Small intestine (tissue), 16 donors: ENCODE data around the gene MAGEA10. TPM values are rescaled to one million over a fixed set of nuclear protein-coding genes. Genes with fewer than 3 reads are reported as not detected.
"Not testable (repeated sequence)": the region's sequence is repeated elsewhere in the genome, so short reads cannot be mapped to it uniquely, and the experiment has no call there.

ENCODE experiments used
- DNase-seq, 2 donors: peaks; one replicate each; pipeline versions ENCODE4 v3.0.0 to v3.0.0-alpha.2; 2013
- FAIRE-seq: peaks from 2 replicates; lab custom pipeline; 2012; peaks lifted over from hg19 to GRCh38; lab: Jason Lieb, UNC
- H3K27ac ChIP-seq, 3 donors: one replicate each; pipeline ENCODE4 v1.5.1; 2013; ENCODE audit warnings: low read length in 2 of 3, mild to moderate bottlenecking in 2 of 3, control low read depth in 1 of 3, inconsistent platforms in 1 of 3, low read depth in 1 of 3, moderate library complexity in 1 of 3
- H3K27me3 ChIP-seq, 3 donors: one replicate each; pipeline ENCODE4 v1.6.1; 2013; ENCODE audit warnings: low read length in 3 of 3, inconsistent platforms in 1 of 3; ENCODE audit not compliant: control insufficient read depth in 3 of 3, insufficient read depth in 3 of 3
- H3K36me3 ChIP-seq, 3 donors: one replicate each; pipeline ENCODE4 v1.6.1; 2013; ENCODE audit warnings: low read length in 3 of 3, inconsistent platforms in 1 of 3, low read depth in 1 of 3, mild to moderate bottlenecking in 1 of 3, moderate library complexity in 1 of 3; ENCODE audit not compliant: control insufficient read depth in 3 of 3, insufficient read depth in 2 of 3
- H3K4me1 ChIP-seq, 3 donors: one replicate each; pipeline ENCODE4 v1.6.1; 2013; ENCODE audit warnings: low read length in 2 of 3, inconsistent platforms in 1 of 3, low read depth in 1 of 3, mild to moderate bottlenecking in 1 of 3, moderate library complexity in 1 of 3; ENCODE audit not compliant: control insufficient read depth in 3 of 3, insufficient read depth in 2 of 3
- H3K4me3 ChIP-seq, 3 donors: one replicate each; pipeline ENCODE4 v1.5.1; 2013; ENCODE audit warnings: low read length in 3 of 3, control low read depth in 1 of 3, inconsistent platforms in 1 of 3, low read depth in 1 of 3, mild to moderate bottlenecking in 1 of 3, moderate library complexity in 1 of 3
- H3K9me3 ChIP-seq, 2 donors: one replicate each; pipeline ENCODE4 v1.6.1; 2013; ENCODE audit warnings: low read depth in 1 of 2, low read length in 1 of 2; ENCODE audit not compliant: control insufficient read depth in 2 of 2, insufficient read depth in 1 of 2
- WGBS, 3 donors: extraction: QIAGEN DNeasy Blood & Tissue Kit; methylation state at CpG; one replicate each; pipeline ENCODE4 v1.1.7; 2013; 5-methylcytosine and 5-hydroxymethylcytosine counted together
- long read RNA-seq, 10 donors: transcript quantifications; one replicate each; lab custom pipeline, GENCODE V29; 2026
- polyA plus RNA-seq, 4 donors: library from polyadenylated mRNA; stranded (reverse) in 3 of 4; unstranded in 1 of 4; fragments of 200-250 nt in 3 of 4; fragments of 120-200 nt in 1 of 4; gene quantifications; one replicate each; pipeline versions ENCODE4 v1.2.1 to v1.2.3, GENCODE V29; 2013
- donor health status: healthy with polysubstance abuse.
- donor health status: control.
- donor health status: control.
- donor health status: Bipolar disorder and iron deficiency.
- donor health status: healthy.

The MAGEA10 gene
- under 1 TPM in 1 of 4 donors, not detected in 3; 0.04 TPM for polyA plus RNA-seq
- long read RNA-seq, donor 1, result 0 reads
- long read RNA-seq, donor 2, result 0 reads
- long read RNA-seq, donor 3, result 0 reads
- long read RNA-seq, donor 4, result 0 reads
- long read RNA-seq, donor 5, result 0 reads
- long read RNA-seq, donor 6, result 0 reads
- long read RNA-seq, donor 7, result 0 reads
- long read RNA-seq, donor 8, result 0 reads
- long read RNA-seq, donor 9, result 0 reads
- long read RNA-seq, donor 10, result 0 reads

DNA sequence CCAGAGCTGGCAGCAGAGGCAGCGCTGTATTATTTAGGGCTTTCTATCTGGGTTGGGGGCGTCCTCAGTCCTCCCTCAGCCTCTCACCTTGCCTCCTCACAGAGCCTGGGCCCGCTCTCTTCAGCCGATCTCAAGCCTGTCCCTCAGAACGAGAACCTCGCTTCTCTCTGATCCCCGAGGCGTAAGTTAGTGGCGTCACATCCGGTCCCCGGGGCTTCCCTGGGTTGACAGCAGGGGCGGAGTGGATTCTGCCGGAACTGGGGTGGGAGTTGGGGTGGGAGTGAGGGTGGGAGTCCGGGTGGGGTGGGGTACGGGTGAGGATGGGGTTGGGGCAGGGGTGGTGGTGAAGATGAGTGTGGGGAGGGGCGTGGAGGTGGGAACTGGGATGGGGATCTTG lies at the start of gene MAGEA10:
TSS of gene MAGEA10 (minus strand) at position 190 of the 397 bp plus-strand sequence. CDS start 2,957 bp downstream, outside the sequence.
- Histone ChIP-seq H3K36me3 (no peaks in the 10 kb centered on the region), H3K4me3 (no peak within 1 kb of the TSS), H3K27ac (no peak within 1 kb of the TSS), H3K4me1 (no peaks in the 10 kb centered on the region), H3K27me3 (no peaks in the 10 kb centered on the region), H3K9me3 (no peaks in the 10 kb centered on the region)
- WGBS, 3 donors, result 91 to 97% (median 92%) methylated on average over 12 to 16 of the region's 16 CpGs
- DNase-seq (no peak), FAIRE-seq (no peak)

DNA sequence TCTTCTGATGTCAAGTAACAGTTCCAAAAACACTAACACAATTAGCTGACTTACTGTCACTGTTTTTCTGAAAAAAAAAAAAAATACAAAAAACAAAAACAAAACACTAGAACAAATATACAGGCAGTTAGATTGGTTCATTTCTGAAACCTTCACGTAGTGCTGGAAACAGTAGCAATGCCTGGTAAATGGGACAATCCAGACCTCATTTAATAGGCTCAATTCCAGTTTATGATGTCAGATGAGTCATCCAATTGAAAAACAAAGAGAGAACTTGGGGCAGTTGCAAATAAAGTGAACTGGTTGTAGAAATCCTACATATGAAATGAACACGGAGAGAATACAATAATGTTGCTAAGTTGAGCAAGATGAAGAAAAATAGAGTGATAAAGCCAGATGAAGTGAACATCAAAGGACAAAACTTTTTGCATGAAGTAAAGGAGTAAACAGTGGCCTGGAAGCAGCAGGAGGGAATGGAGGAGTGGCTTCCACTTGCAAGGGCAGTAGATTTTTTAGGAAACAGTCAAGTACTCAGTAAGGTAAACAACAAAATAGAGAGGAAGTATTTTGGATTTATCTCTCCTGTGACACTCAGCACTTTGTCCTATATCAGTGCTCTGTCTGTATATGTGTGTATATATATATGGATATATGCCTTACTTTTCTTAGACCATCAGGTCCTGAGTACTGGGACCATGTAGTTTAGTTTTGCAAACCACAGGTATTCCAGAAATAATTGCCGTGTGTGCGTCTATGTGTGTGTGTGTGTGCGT lies 39.3 kb upstream of the MAGEA10 start:
- WGBS, 3 donors, result 75 to 85% (median 78%) methylated on average over 5 of the region's 5 CpGs
- DNase-seq (no peak), FAIRE-seq (no peak)
- H3K9me3 ChIP-seq, result no peaks in the 10 kb centered on the region
- no peak overlapping the region for H3K4me3 ChIP-seq
- no peaks in the 10 kb centered on the region for H3K27me3 ChIP-seq
- no peaks in the 10 kb centered on the region for H3K36me3 ChIP-seq
- H3K4me1 ChIP-seq, result no peaks in the 10 kb centered on the region
- H3K27ac ChIP-seq, result no peak overlapping the region

DNA sequence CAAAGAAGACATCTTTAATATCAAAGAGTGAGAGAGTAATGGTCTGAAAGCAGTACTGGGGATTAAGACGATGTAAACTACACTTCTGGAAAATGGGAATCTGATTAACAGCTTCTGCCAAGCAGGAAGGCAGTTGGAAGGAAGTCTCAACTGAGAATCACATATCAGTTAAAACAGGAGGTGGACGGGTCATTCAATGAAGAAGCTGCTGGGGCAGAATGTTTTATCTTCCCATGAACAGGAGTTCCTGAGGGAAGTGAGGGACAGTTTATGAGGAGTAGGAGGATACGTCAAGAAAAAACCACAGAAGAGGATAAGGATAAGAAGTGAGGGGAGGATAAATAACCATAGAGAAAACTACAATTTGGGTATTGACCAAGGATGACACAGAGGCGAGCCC lies 38.7 kb upstream of the MAGEA10 start:
- no peak for FAIRE-seq
- no peaks in the 10 kb centered on the region for H3K27me3 ChIP-seq
- H3K36me3 ChIP-seq, result no peaks in the 10 kb centered on the region
- 55 to 74% (median 62%) methylated on average over 4 of the region's 4 CpGs for WGBS, 3 donors
- DNase-seq, result no peak
- H3K9me3 ChIP-seq, result no peaks in the 10 kb centered on the region
- no peak overlapping the region for H3K27ac ChIP-seq
- no peak overlapping the region for H3K4me3 ChIP-seq
- H3K4me1 ChIP-seq, result no peaks in the 10 kb centered on the region

DNA sequence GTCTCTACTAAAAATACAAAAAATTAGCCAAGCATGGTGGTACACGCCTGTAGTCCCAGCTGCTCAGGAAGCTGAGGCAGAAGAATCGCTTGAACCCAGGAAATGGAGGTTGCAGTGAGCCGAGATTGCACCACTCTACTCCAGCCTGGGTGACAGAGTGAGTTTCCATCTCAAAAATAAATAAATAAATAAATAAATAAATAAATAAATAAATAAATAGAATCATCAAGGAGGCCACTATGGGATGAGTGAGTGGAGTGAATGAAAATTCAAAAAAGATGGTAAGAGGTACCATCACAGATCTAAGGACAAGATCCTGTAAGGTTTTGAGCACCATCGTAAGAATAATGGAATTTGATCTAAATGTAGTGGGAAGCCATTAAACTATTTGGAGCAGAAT lies 37.5 kb upstream of the MAGEA10 start:
- FAIRE-seq, H3K27ac ChIP-seq: not testable (repeated sequence)

DNA sequence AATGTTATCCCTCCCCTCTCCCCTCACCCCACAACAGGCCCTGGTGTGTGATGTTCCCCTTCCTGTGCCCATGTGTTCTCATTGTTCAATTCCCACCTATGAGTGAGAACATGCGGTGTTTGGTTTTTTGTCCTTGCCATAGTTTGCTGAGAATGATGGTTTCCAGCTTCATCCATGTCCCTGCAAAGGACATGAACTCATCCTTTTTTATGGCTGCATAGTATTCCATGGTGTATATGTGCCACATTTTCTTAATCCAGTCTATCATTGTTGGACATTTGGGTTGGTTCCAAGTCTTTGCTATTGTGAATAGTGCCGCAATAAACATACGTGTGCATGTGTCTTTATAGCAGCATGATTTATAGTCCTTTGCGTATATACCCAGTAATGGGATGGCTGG lies 35.5 kb upstream of the MAGEA10 start:
- 100% methylated on average over 1 of the region's 4 CpGs; no CpG with 5 or more reads in 1 of the 3 donors for WGBS, 3 donors
- not testable (repeated sequence) for H3K27me3 ChIP-seq, DNase-seq, H3K36me3 ChIP-seq, H3K4me1 ChIP-seq, H3K9me3 ChIP-seq, H3K27ac ChIP-seq, H3K4me3 ChIP-seq, FAIRE-seq

More for the DNA sequence above, 37.5 kb upstream of the MAGEA10 start:
- not testable (repeated sequence) for H3K4me3 ChIP-seq, H3K27me3 ChIP-seq, DNase-seq, H3K4me1 ChIP-seq, H3K36me3 ChIP-seq, H3K9me3 ChIP-seq
- 78 to 86% (median 81%) methylated on average over 4 of the region's 4 CpGs for WGBS, 3 donors

DNA sequence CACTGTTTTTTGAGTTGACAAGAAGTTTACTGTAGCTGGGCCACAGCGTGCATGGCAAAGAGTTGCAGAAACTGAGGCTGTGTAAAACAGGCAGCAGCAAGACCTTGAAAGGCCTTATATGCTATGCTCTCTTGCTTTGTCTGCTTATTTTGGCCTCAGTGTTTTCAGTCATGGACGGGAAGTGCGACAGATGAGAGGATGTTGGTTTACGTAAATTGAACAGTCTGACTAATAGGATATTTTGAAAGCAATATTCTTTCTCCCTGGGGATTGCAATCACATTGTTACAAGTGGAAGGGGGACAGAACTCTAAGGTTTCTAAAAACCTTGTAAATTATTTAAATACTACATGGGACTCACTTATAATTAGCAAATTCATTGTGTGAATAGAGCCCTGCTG lies 32.2 kb upstream of the MAGEA10 start:
- Histone ChIP-seq H3K27me3 (no peaks in the 10 kb centered on the region), H3K4me3 (no peak overlapping the region), H3K4me1 (no peaks in the 10 kb centered on the region), H3K9me3 (no peaks in the 10 kb centered on the region), H3K27ac (no peak overlapping the region), H3K36me3 (no peaks in the 10 kb centered on the region)
- no peak for FAIRE-seq
- DNase-seq, result no peak
- WGBS, 3 donors, result 69 to 88% (median 79%) methylated on average over 4 of the region's 4 CpGs

DNA sequence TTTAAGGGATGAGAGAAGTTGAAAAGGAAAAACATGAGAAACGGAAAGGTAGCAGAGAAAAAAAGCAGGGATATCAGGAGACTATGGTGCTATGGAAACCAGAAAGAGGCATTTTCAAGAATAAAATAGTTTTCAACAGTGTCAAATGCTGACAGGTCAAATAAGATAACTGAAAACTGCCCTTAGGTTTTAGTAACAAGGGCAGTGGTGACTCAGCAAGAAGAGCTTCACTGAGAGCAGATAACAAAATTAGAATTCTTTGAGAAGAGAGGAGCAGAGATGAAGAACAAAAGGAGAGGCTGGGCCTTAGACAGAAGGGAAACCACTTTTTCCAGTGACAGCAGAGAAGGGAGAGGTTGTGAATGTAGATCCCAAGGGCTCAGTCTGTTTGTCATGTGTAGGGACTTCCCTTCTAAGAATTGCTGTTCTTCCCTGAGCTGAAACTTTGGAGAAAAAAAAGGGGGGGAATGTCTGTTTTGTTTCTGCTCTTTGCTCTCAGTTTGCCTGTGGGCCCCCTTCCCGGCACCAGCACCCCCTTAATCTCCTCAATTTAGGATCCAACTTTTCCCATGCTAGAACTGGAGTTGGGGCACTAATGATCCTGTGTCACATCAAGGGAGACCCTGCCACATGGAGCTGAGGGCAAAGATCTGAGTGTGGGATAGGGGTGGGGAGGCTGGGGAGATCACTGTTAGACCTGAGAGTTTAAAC lies 26.8 kb upstream of the MAGEA10 start:
- no peaks in the 10 kb centered on the region for H3K9me3 ChIP-seq
- FAIRE-seq (no peak), DNase-seq (no peak)
- 62 to 87% (median 83%) methylated on average over 2 of the region's 2 CpGs for WGBS, 3 donors
- no peaks in the 10 kb centered on the region for H3K27me3 ChIP-seq
- no peaks in the 10 kb centered on the region for H3K4me1 ChIP-seq
- no peaks in the 10 kb centered on the region for H3K36me3 ChIP-seq
- no peak overlapping the region for H3K27ac ChIP-seq
- no peak overlapping the region for H3K4me3 ChIP-seq

DNA sequence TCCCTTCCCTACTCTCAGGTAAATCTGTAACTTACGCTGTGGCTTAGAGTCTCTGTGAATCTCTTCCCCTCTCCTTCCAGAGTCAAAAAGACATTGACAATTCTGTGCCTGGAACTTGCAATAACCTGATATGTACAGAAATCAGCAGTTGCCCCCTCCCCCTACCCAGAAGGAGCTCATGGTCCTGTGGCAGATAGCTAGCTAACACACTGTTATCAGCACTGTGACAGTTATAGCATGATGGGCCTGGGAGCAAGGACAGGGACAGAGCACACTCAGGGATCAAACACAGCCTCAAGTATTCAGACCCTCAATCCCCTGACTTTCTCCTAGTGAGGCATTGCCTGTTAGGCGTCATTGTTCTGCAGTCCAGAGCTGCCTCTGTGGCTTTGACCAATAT lies 18.7 kb upstream of the MAGEA10 start:
- Histone ChIP-seq H3K27me3 (no peaks in the 10 kb centered on the region), H3K9me3 (no peaks in the 10 kb centered on the region), H3K36me3 (no peaks in the 10 kb centered on the region), H3K4me1 (no peaks in the 10 kb centered on the region), H3K27ac (no peak overlapping the region), H3K4me3 (no peak overlapping the region)
- WGBS, 3 donors, result 63 to 79% (median 75%) methylated on average over 2 of the region's 2 CpGs
- DNase-seq, result no peak
- FAIRE-seq, result no peak
